Activated CD8-positive, alpha-beta memory T cell treated with anti-CD3 and anti-CD28 coated beads for 24 hours (primary cell): ENCODE measurements around the gene CMTM8.
"Not testable (repeated sequence)": the region's sequence is repeated elsewhere in the genome, so short reads cannot be mapped to it uniquely, and the experiment has no call there.

Source experiments
- DNase-seq: peaks from one replicate; pipeline ENCODE4 v3.0.0-alpha.2; 2020

The CMTM8 gene

DNA sequence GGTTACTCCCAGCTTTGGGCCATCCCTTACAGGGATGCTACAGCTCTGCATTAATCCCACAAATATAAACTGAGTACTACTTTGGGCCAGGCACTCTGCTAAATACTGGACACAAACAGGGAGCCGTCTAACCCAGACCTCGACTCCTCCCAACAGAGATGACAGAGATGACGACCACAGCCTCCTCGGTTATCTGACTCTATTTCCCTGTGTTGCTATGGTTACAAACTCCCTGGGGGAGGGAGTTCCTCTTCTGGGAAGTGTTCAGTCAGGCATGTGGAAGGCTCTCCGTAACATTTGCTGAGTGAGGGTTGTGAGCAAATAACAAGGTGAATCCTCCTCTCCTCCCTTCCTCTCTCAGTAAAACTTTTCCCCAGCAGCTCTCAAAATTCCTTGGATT, 146.5 kb downstream of the CMTM8 start:
- no peak for DNase-seq

DNA sequence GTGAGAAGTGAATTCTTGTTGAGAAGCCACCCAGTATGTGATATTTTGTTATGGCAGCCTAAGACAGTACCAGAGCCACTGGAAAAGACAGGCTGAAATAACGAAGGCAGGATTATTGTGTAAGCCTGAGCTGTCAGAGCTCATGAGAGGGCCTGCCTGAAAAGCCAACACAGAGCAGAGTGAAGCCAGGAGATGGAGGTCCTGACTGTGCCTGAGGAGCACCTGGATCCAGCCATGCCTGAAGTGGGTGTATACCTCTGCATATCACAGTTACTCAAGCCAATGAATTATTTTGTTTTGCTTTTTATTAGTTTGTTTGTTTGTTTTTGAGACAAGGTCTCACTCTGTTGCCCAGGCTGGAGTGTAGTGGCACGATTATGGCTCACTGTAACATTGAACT, 149.0 kb downstream of the CMTM8 start:
- DNase-seq = no peak

DNA sequence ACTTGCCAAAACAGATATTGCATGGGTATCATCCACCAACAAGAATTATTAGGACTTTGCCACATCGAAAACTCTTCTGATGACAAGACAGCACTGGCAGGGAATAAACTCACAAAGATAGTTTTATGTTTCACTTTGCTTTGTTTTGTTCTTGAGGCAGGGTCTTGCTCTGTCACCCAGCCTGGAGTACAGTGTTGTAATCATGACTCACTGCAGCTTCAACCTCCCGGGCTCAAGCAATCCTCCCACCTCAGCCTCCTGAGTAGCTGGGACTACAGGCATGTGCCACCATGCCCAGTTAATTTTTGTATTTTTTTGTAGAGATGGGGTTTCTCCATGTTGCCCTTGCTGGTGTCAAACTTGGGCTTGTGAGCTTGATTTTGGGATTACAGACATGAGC, 151.1 kb downstream of the CMTM8 start:
- not testable (repeated sequence) for DNase-seq

GRCh38 chr3:32391643-32392535, 153.4 kb downstream of the CMTM8 start, which contains the start of gene CMTM7:
TSS of gene CMTM7 (plus strand) at chr3:32391853. CDS start at chr3:32391907, 54 bp downstream.
- peak; percentile 85 for DNase-seq

GRCh38 chr3:32392536-32393302, 154.2 kb downstream of the CMTM8 start:
- peak; percentile 76 for DNase-seq

DNA sequence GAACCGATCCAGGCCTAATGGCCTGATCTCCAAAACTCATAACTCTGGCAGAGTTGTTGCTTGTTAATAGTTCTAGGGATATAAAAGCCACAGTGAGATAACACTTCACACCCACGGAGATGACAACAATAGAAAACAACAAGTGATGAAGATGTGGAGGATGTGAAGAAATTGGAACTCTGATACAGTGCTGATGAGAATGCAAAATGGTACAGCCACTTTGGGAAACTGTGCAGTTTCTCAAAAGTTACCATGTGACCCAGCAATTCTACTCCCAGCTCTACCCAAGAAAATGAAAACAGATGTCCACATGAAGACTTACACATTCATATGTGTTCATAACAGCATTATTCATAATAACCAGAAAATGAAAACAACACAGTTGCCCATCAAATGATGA, 157.0 kb downstream of the CMTM8 start:
- no peak for DNase-seq

DNA sequence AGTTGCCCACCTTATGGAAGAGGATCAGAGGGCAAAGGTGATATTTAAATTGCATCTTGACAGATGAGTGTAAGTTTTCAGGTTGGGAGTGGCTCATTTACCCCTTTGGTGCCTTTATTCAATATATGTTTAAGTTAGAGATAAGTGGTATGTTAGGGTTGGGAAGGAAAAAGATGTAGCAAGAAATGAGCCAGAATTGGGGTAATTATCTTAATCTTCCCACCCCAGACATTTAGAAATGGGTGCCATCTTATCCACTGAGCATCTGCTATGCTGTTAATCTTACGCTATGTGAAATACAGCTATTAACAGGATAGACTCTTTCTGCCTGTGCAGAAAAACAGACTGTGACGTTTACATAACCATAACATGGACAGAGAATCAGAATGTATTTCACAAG, 159.5 kb downstream of the CMTM8 start:
- DNase-seq = no peak

DNA sequence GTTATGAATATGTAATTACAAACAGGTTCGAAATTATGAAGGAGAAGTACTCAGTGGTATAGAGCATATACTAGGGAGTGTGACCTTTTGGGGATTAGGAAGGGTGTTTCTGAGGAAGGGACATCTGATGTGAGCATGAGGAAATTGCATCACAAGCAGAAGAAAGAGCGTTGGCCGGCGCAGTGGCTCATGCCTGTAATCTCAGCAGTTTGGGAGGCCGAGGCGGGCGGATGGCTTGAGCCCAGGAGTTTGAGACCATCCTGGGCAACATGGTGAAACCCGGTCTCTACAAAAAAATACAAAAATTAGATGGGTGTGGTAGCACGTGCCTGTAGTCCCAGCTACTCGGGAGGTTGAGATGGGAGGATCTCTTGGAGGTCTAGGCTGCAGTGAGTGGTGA, 160.1 kb downstream of the CMTM8 start:
- no peak for DNase-seq

GRCh38 chr3:32399030-32399620, 160.6 kb downstream of the CMTM8 start:
- no peak for DNase-seq

GRCh38 chr3:32401126-32401525, 162.6 kb downstream of the CMTM8 start:
- no peak for DNase-seq

GRCh38 chr3:32401556-32402081, 163.1 kb downstream of the CMTM8 start:
- DNase-seq = peak; percentile 80

GRCh38 chr3:32403663-32404062, 165.2 kb downstream of the CMTM8 start:
- DNase-seq = no peak

DNA sequence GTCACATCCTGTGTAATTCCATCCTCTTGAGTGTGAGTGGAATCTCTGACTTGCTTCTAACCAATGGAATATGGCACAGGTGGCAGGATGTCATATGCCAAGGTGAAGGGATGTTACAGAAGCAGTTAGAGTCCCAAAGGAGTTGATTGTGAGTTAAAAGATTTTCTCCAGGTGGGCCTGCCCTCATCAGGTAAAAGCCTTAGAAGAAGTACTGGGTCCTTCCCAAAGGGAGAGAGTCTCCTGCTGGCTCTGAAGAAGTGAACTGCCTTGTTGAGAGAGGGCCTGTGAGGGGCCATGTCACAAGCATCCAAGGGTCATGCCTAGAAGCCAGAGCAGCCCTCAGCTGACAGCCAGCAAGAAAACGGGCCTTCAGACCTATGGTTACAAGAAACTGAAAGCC, 166.2 kb downstream of the CMTM8 start:
- peak; percentile 52 for DNase-seq

GRCh38 chr3:32405155-32405554, 166.7 kb downstream of the CMTM8 start:
- DNase-seq = no peak

- no peak for DNase-seq
These were observed 167.3 kb downstream of the CMTM8 start for GRCh38 chr3:32405711-32406323.

DNA sequence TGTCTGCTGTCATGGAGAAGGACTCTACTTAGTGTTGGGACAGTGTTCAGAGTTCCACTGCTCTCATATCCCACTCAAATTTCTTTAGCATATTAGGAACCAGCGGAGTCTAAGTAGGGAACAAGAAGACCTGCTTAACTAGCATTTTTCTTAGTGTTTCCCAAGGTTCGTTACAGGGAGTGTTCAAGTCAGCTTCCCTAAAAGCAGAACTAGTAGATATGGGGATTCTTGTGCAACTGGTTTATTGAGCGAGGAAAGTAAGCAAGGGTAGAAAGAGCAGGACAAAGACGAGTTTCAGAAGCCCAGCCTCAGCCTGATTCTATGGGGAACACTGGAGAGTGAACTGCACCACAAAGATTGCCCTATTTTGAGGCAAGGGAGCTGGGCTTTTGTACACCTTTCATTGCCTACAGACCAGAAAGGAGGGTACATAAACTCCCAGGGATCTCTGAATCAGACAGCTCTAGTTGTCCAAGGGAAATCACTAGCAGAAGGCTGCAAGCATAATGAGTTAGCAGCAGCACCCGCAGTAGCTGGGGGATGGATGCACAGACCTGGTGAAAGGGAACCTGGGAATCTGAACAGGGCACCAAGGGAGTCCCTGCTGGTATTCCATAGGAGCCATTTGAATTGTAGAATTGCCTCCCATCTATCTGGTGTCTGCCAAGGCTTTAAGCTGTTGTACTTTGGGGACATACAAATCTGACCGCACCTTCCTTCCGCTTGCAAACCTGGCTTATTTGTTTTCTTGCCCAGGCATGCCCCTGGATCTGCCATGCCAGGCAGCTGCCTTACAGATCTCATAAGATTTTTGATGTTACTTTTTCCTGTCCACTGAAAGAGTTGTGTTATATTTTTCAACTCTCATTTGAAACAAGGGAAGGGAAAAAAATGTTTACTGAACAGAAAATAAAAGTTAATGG, 168.3 kb downstream of the CMTM8 start:
- peak; percentile 45 for DNase-seq

DNA sequence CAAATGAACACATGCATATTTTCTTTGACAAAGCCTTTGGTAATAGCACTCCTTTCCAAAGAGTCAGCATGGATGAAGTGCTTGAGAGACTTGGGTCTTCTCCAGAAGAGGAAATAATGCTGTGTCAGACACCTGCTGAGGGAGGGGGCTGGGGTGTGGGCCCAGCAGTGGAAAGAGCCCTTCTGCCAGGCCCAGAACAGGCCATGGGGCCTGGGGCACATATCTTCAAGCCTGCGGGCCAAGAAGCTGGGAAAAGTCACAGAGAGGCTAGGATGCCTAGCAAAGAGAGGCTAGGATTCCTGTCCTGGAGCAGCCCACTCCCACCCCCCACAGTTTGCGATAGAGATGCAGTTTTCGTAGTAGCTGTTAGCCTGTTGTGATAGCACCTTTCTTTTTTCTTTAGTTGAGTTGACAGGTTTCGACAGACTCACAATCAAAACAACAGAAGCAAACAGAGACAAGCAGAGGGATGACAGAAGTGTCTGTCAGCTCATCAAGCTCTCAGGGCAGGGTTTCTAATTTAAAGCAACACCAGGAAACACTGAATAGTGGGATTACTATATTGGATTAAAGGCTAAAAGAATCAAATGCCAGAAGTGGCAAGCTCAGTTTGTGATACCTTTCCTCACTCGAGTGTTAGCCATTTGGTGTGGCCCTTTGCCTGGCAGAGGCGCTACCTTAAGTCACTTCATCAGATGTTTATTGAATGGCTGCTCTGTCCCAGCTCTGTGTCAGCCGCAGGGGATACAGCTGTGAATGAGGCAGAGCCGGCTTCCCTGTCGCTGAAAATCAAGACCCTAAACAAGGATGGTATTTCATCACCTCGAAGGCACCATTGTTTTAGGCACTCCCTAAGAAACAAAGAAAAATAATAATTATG, 172.1 kb downstream of the CMTM8 start:
- DNase-seq = peak; percentile 38

DNA sequence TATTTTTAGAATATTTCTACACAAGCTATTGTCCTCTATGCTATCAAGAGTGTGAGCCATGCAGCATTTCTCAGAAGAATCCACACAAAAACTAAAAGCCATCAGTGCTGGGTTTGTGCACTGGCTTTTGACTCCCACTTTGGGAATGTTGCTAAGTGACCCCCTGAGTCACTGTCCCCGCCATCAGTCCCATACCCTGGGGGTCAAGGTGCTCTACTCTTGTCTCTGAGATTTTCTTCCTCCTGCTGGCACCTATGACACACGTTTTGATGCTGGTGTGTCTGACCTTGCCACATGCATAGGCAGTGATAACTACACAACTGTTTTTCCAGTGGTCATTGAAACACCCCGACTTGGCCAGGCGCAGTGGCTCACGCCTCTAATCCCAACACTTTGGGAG, 173.0 kb downstream of the CMTM8 start:
- peak; percentile 41 for DNase-seq

DNA sequence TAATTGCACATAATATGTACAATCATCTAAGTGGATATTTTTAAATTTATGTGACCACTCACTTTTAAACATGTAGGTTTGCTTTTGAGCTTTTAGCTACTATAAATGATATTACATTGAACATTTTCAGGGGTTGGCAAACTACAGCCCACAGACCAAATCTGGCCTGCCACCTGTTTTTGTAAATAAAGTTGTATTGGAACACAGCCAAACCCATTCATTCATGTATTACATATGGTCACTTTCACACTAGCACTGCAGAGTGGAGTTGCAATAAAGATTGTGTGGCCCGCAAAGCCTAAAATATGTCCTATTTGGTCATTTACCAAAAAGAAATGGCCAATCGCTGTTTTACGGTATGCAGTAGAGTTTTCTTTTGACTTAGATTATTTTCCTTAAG, 174.4 kb downstream of the CMTM8 start:
- DNase-seq = peak; percentile 7

DNA sequence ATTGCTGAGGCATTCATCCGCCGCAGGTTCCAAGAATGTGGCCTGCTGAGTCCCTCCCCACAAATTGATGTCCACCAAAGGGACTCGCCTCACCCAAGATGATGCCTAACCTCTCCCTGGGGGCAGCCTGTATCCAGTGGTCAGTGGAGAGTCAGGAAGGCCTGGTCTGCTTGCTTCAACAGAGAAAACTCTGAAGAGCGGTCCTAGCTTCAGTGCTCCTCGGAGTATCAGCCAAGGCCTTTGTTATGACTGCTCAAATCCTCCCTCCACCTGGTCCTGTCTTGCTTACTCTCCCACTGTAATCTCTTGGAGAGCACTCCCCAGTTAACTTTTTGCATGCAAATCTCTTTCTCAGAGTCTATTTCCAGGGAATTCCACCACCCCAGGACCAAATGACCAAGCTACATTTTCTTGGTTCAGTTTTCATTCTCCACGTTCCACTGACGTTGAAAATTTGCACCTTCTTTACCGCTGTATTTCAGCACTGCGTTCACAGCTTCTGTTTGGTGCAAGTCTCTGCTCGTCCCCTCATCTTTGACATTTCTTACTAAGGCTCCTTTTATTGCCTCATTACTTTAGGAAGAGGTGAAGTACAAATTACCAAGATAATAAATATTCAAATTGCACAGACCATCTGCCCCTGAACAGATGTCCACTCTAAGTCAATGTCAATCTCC, 175.5 kb downstream of the CMTM8 start:
- no peak for DNase-seq
